ENCODE data around the gene PADI2.

DNA sequence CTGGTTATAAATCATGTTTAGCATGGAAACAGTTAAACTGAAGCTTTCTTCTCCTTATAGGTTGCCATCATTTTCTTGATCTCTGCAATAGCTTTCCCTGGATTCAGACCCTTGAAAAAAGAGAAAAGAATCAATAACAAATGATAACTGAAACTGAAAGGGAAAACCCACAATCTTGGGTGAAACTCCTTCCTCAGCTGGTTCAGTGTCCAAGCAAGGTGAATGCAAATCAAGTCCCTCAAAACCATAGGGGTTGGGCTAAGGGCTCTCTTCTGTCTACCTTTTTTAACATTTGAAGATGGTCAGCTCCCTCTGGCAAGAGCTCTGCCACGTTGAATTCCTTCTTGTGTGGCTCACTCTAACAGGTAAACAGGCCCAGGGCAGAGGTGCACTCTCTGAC lies 100.4 kb downstream of the PADI2 start:
- no peak for TF ChIP-seq FOS (IDR thresholded peaks at IDR 0.05; ENCODE audit: borderline replicate concordance, insufficient read depth, low read length)
- TF ChIP-seq POLR2A (IDR thresholded peaks at IDR 0.05; ENCODE audit: low read depth, low read length), result no peak
- TF ChIP-seq, protein P1, sequence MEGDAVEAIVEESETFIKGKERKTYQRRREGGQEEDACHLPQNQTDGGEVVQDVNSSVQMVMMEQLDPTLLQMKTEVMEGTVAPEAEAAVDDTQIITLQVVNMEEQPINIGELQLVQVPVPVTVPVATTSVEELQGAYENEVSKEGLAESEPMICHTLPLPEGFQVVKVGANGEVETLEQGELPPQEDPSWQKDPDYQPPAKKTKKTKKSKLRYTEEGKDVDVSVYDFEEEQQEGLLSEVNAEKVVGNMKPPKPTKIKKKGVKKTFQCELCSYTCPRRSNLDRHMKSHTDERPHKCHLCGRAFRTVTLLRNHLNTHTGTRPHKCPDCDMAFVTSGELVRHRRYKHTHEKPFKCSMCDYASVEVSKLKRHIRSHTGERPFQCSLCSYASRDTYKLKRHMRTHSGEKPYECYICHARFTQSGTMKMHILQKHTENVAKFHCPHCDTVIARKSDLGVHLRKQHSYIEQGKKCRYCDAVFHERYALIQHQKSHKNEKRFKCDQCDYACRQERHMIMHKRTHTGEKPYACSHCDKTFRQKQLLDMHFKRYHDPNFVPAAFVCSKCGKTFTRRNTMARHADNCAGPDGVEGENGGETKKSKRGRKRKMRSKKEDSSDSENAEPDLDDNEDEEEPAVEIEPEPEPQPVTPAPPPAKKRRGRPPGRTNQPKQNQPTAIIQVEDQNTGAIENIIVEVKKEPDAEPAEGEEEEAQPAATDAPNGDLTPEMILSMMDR (IDR thresholded peaks at IDR 0.05; ENCODE audit: extremely low read depth in 1 of 2, insufficient read depth in 1 of 2, low read depth in 1 of 2, low read length in 2 of 2), result no peak
- TF ChIP-seq, protein P2, sequence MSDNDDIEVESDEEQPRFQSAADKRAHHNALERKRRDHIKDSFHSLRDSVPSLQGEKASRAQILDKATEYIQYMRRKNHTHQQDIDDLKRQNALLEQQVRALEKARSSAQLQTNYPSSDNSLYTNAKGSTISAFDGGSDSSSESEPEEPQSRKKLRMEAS (IDR thresholded peaks at IDR 0.05; ENCODE audit: insufficient read depth, insufficient read length), result no peak
- no peak for TF ChIP-seq JUN (IDR thresholded peaks at IDR 0.05; ENCODE audit: borderline replicate concordance, insufficient read depth, insufficient read length, low read depth)
- TF ChIP-seq POLR2AphosphoS5 (IDR thresholded peaks at IDR 0.05; ENCODE audit: insufficient read depth, low read depth, low read length), result no peak
